T-cell (primary cell): Measurements from ENCODE around the gene RPS6KA2. TPM values are rescaled to one million over a fixed set of nuclear protein-coding genes. Genes with fewer than 3 reads are reported as not detected.
A peak's percentile ranks its signal among the peaks of the same experiment; 100 is the strongest.

Experiments
- ATAC-seq, 4 experiments: fragments of 200-7000 bp in 3 of 4; fragments of 150-1000 bp in 1 of 4; cut with Tn5 transposase; replicated peaks in 1 of 4; 1 replicate in 3 of 4; 2 replicates in 1 of 4; pipeline ENCODE4 v1.10.0; 2021; ENCODE audit warnings: moderate library complexity in 3 of 4, mild to moderate bottlenecking in 2 of 4, moderate number of reproducible peaks in 1 of 4
- CTCF ChIA-PET, 2 donors: fragments of 300-600 bp; sonication (Branson Sonifier 250); formaldehyde crosslinking; loops; one replicate each; lab custom pipeline; 2022; ENCODE audit warnings: antibody characterized with exemption in 2 of 2; lab: Charles Lee
- POLR2A ChIA-PET, 2 donors: fragments of 300-600 bp; sonication (Branson Sonifier 250); formaldehyde crosslinking; loops; one replicate each; lab custom pipeline; 2022; ENCODE audit warnings: antibody characterized with exemption in 2 of 2; lab: Charles Lee
- DNase-seq, 35 experiments: peaks; one replicate each; pipeline versions ENCODE4 v3.0.0 to v3.0.0-alpha.2; 2013 to 2023
- H3K27ac ChIP-seq: one replicate; pipeline ENCODE4 v1.5.1; 2013; ENCODE audit warnings: low read length
- H3K27me3 ChIP-seq, 2 experiments: replicated peaks in 1 of 2; 1 replicate in 1 of 2; 2 replicates in 1 of 2; pipeline versions ENCODE4 v1.6.1 to v1.7.0; 2013; ENCODE audit warnings: low read length in 1 of 2, mixed read lengths in 1 of 2; ENCODE audit not compliant: control insufficient read depth in 2 of 2, insufficient read depth in 2 of 2; ENCODE audit errors: extremely low read depth in 1 of 2
- H3K36me3 ChIP-seq, 2 donors: 1 replicate in 1 of 2; 2 replicates in 1 of 2; pipeline versions ENCODE4 v1.6.1 to v1.7.0; 2013; ENCODE audit warnings: low read length in 1 of 2; ENCODE audit not compliant: control insufficient read depth in 2 of 2, insufficient read depth in 1 of 2; ENCODE audit errors: extremely low read depth in 1 of 2
- H3K4me1 ChIP-seq, 2 experiments: 1 replicate in 1 of 2; 2 replicates in 1 of 2; pipeline versions ENCODE4 v1.6.1 to v1.7.0; 2013; ENCODE audit warnings: low read length in 2 of 2, mixed read lengths in 1 of 2; ENCODE audit not compliant: insufficient read depth in 2 of 2, control insufficient read depth in 1 of 2; ENCODE audit errors: extremely low read depth in 1 of 2
- H3K4me3 ChIP-seq, 2 donors: 1 replicate in 1 of 2; 2 replicates in 1 of 2; pipeline versions ENCODE4 v1.5.1 to v1.7.0; 2013; ENCODE audit warnings: mild to moderate bottlenecking in 2 of 2, low read length in 1 of 2, moderate library complexity in 1 of 2; ENCODE audit not compliant: control insufficient read depth in 1 of 2; ENCODE audit errors: extremely low read depth in 1 of 2
- H3K9me3 ChIP-seq: 2 replicates; pipeline ENCODE4 v1.7.0; 2013
- H3K27ac Mint-ChIP-seq, 2 donors: one replicate each; pipeline ENCODE4 v1.8.0; 2020 to 2021; ENCODE audit warnings: mild to moderate bottlenecking in 2 of 2, mixed read lengths in 2 of 2
- H3K27me3 Mint-ChIP-seq, 2 donors: one replicate each; pipeline ENCODE4 v1.8.0; 2021 to 2022; ENCODE audit warnings: mixed read lengths in 2 of 2
- H3K36me3 Mint-ChIP-seq: one replicate; pipeline ENCODE4 v1.8.0; 2021; ENCODE audit warnings: mixed read lengths
- H3K4me1 Mint-ChIP-seq, 3 donors: one replicate each; pipeline ENCODE4 v1.8.0; 2020 to 2022; ENCODE audit warnings: mixed read lengths in 3 of 3, mild to moderate bottlenecking in 1 of 3
- H3K4me3 Mint-ChIP-seq, 3 donors: one replicate each; pipeline ENCODE4 v1.8.0; 2020 to 2022; ENCODE audit warnings: mild to moderate bottlenecking in 3 of 3, mixed read lengths in 3 of 3, moderate library complexity in 3 of 3
- H3K9me3 Mint-ChIP-seq, 3 donors: one replicate each; pipeline ENCODE4 v1.8.0; 2020 to 2022; ENCODE audit warnings: mixed read lengths in 3 of 3
- WGBS: methylation state at CpG from one replicate; pipeline ENCODE4 v1.1.5; 2013; ENCODE audit warnings: missing lambda C conversion rate; ENCODE audit not compliant: insufficient coverage; 5-methylcytosine and 5-hydroxymethylcytosine counted together
- total RNA-seq, 35 experiments: library from RNA in 6 of 35; stranded (reverse) in 6 of 35; fragments of 120-200 nt in 1 of 35; gene quantifications; one replicate each; pipeline versions ENCODE4 v1.2.1 to v1.2.4 and lab custom pipeline; 2013 to 2026

The RPS6KA2 gene
- total RNA-seq, 5 donors from 2014 or later (not counting 1 experiment from before 2014, with no cell fraction given): 4.1 to 21.5 (median 12.4) TPM

DNA sequence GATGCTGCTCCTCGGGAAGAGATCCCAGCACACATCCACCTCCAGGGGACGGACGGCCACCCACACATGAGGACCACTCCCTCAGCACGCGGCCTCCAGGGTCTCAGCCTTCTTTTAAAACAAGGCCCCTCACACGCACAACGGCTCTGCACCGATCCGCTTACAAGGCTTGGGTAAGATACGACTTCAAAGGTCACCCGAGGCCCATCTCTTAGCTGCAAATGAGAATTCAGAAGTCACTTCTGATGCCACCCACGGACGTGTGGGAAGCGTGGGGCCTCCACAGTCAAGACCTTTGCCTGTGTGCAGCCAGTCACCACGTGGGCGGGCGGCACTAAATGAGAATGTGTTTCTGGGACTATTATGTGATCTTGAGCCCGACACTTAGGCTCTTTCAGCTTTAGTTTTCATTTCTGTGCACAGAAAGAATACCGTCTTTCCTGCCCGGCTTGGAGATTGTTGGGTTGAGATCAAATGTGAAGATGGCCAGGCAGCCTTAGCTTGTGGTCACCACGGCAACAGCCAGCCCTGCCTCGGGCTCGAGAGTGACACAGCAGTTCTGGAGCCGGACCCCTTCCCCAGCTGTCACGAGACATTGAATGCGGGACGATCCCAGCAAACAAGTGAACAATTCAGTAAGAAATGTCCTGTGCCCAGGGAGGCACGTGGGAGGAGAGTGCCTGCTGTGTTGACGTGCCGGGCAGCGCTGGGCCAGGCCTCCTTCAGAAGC lies 132.1 kb downstream of the RPS6KA2 start:
- DNase-seq: peak in 1 of 35 experiments; percentile 2
- H3K4me1 ChIP-seq: peaks cover 0 to 8% of the 10 kb centered on the region in 2 experiments
- Mint-ChIP-seq H3K36me3 (peaks cover 13% of the 10 kb centered on the region), H3K4me3 (no peak overlapping the region), H3K27me3 (no peaks in the 10 kb centered on the region), H3K4me1 (peaks cover 0 to 11% (median 5%) of the 10 kb centered on the region in 3 donors), H3K27ac (peak overlapping the region in 1 of 2 donors; percentile 5), H3K9me3 (no peaks in the 10 kb centered on the region)
- no peak overlapping the region for H3K4me3 ChIP-seq
- POLR2A ChIA-PET: no interaction called here
- no peaks in the 10 kb centered on the region for H3K9me3 ChIP-seq
- peak in 1 of 4 experiments; percentile 32 for ATAC-seq
- peaks cover 0 to 10% of the 10 kb centered on the region in 2 experiments for H3K27me3 ChIP-seq
- H3K36me3 ChIP-seq: peaks cover 0 to 5% of the 10 kb centered on the region in 2 donors
- H3K27ac ChIP-seq: no peak overlapping the region
- 59% methylated on average over 24 of the region's 31 CpGs for WGBS
- CTCF ChIA-PET: no interaction called here

DNA sequence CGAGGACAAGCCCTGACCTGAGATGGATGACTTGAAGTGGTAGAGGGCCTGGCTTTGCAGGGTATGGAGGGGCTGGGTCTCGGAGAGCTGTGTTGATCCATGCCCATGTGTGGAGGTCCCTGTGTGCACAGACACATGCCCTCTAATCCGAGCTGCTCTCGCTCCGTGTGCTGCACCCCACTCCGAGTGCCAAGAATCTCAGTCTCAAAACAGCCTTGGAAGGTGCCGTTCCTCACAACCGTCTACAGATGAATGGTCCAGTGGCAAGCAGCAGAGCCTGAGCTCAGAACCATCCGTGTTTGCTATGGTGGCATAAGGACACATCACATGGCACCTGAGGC lies 133.0 kb downstream of the RPS6KA2 start:
- Mint-ChIP-seq H3K4me3 (no peak overlapping the region), H3K9me3 (no peaks in the 10 kb centered on the region), H3K36me3 (peaks cover 7% of the 10 kb centered on the region), H3K27me3 (no peaks in the 10 kb centered on the region), H3K4me1 (peaks cover 0 to 19% (median 11%) of the 10 kb centered on the region in 3 donors), H3K27ac (no peak overlapping the region)
- DNase-seq: no peak
- peaks cover 0 to 5% of the 10 kb centered on the region in 2 donors for H3K36me3 ChIP-seq
- H3K27ac ChIP-seq: no peak overlapping the region
- H3K27me3 ChIP-seq: peaks cover 0 to 10% of the 10 kb centered on the region in 2 experiments
- H3K4me1 ChIP-seq: peaks cover 0 to 12% of the 10 kb centered on the region in 2 experiments
- no peak for ATAC-seq
- ChIA-PET POLR2A (no interaction called here), CTCF (no interaction called here)
- H3K9me3 ChIP-seq: no peaks in the 10 kb centered on the region
- no peak overlapping the region for H3K4me3 ChIP-seq
- WGBS: 97% methylated on average over 9 of the region's 9 CpGs

DNA sequence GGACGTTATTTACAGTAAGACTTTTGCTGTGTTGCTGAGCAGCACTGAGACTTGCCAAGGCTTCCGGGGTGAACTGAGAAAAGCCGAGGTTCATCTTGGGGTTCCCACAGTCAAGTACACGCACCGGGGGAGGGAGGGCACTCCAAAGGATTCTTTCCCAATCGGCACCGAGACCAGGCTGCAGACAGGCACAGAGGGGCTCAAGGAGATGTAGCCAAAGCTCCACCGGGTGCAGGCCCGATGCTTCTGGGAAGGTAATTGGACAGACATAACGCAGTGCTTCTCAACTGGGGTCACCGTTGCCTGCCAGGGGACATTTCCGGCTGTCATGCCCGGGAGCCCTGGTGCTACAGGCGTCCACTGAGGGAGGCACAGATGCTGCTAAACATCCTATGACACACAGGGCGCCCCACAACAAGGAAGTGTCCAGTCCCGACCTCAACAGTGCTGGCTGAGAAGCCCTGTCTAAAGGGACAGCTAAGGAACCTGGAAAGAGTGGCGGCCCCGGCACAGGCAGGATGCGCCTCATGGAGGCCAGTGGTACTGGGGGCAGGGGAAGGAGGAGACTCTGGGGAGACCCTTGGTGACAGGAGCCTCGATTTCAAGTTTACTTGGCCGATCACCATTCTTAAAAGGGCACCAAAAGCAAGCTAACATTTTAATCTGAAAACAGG lies 133.5 kb downstream of the RPS6KA2 start:
- peaks cover 0 to 4% of the 10 kb centered on the region in 2 donors for H3K36me3 ChIP-seq
- H3K9me3 ChIP-seq: no peaks in the 10 kb centered on the region
- no peak for ATAC-seq
- H3K27me3 ChIP-seq: peaks cover 0 to 10% of the 10 kb centered on the region in 2 experiments
- no peak overlapping the region for H3K4me3 ChIP-seq
- Mint-ChIP-seq H3K9me3 (no peaks in the 10 kb centered on the region), H3K27ac (no peak overlapping the region), H3K27me3 (no peaks in the 10 kb centered on the region), H3K4me1 (peaks cover 2 to 22% (median 14%) of the 10 kb centered on the region in 3 donors), H3K36me3 (peaks cover 2% of the 10 kb centered on the region), H3K4me3 (no peak overlapping the region)
- 97% methylated on average over 17 of the region's 21 CpGs for WGBS
- ChIA-PET POLR2A (no interaction called here), CTCF (no interaction called here)
- no peak overlapping the region for H3K27ac ChIP-seq
- H3K4me1 ChIP-seq: peaks cover 0 to 17% of the 10 kb centered on the region in 2 experiments
- peak in 1 of 35 experiments; percentile 4 for DNase-seq

DNA sequence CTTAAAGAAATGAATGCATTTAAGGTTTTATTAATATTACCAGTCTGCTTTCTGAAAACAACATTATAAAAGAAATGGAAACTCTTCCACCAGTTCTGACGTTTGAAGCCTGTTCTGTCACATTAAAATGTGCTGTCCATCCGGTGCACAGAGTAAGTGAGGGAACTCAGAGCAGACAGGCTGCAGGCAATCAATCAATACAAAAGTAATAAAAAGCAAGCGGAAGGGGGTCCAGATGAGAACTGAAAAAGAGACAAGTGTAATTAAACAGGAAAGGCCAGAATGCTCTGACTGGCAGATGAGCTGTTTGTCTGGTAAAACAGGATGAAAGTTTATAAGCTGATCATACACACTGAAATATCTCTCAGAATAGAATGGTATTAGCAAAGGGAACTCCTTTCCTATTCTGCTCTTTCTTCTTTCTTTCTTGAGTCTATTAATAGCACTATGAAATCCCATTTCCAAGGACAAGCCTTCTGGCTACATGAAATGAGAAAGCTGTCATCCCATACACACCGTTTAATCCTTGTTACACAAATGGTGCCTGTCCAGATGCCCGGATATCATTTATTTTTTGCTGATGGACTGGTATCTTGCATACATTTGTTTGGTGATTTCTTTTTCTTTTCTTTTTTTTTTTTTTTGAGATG lies 134.8 kb downstream of the RPS6KA2 start:
- Histone ChIP-seq H3K4me1 (peaks cover 6 to 24% of the 10 kb centered on the region in 2 experiments), H3K27ac (no peak overlapping the region), H3K27me3 (peaks cover 0 to 10% of the 10 kb centered on the region in 2 experiments), H3K4me3 (no peak overlapping the region), H3K36me3 (no peaks in the 10 kb centered on the region), H3K9me3 (no peaks in the 10 kb centered on the region)
- H3K4me1 Mint-ChIP-seq: peaks cover 15 to 36% (median 27%) of the 10 kb centered on the region in 3 donors
- H3K36me3 Mint-ChIP-seq: no peaks in the 10 kb centered on the region
- ChIA-PET POLR2A (no interaction called here), CTCF (no interaction called here)
- H3K4me3 Mint-ChIP-seq: no peak overlapping the region
- ATAC-seq: no peak
- WGBS: 60% methylated on average over 2 of the region's 5 CpGs
- no peak overlapping the region for H3K27ac Mint-ChIP-seq
- no peaks in the 10 kb centered on the region for H3K27me3 Mint-ChIP-seq
- DNase-seq: no peak
- peaks cover 0 to 3% (median 0%) of the 10 kb centered on the region in 3 donors for H3K9me3 Mint-ChIP-seq

DNA sequence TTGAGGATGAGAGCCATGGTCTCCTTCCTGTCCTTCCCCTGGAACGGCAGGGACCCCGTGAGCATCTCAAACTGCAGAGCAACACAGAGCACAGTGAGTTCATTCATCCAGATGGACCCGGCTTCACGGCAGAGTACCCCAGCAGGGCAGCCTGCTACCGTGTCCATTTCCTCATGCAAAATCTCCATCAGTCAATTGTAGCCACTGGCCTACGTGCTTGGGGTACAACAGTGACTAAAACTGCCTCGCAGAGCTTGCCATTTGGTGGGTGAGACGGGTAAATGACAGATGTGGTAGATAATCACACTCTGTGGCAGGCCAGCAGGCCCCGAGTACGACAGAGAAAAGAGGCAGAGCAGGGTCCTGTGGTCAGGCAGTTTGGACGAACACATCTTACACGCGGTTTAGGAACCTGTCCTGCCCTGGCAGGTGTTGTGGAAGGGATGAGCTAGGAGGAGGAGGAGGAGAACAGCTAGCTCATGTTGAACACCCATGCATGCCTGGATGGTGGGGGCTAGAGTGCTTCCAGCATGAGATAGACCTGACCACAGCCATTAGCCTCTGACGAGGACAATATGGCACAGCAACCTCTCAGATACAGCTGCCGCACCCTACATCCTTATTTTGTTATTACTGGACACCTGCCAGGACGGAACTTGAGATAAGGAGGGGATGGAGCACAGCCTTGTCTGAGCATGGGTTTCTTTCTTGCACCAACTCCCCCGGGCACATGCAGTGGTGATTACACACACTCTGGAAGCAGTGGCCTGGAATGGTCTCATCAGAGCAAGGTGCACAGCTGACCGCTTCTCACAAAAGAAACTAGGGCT lies 136.2 kb downstream of the RPS6KA2 start:
- H3K4me1 Mint-ChIP-seq: peaks cover 18 to 42% (median 36%) of the 10 kb centered on the region in 3 donors
- H3K36me3 Mint-ChIP-seq: no peaks in the 10 kb centered on the region
- Histone ChIP-seq H3K4me1 (peaks cover 6 to 34% of the 10 kb centered on the region in 2 experiments), H3K9me3 (no peaks in the 10 kb centered on the region), H3K27me3 (peaks cover 0 to 13% of the 10 kb centered on the region in 2 experiments), H3K36me3 (no peaks in the 10 kb centered on the region), H3K4me3 (no peak overlapping the region), H3K27ac (no peak overlapping the region)
- POLR2A ChIA-PET: no interaction called here
- peaks cover 0 to 3% (median 0%) of the 10 kb centered on the region in 3 donors for H3K9me3 Mint-ChIP-seq
- peak overlapping the region in 1 of 2 donors; percentile 86 for H3K27ac Mint-ChIP-seq
- CTCF ChIA-PET: no interaction called here
- WGBS: 90% methylated on average over 10 of the region's 18 CpGs
- no peak for ATAC-seq
- no peak for DNase-seq
- H3K4me3 Mint-ChIP-seq: no peak overlapping the region
- no peaks in the 10 kb centered on the region for H3K27me3 Mint-ChIP-seq
